OCI-LY7 (cell line): ENCODE data around the gene TECPR2. TPM values are rescaled to one million over a fixed set of nuclear protein-coding genes. Genes with fewer than 3 reads are reported as not detected.
A peak's percentile ranks its signal among the peaks of the same experiment; 100 is the strongest.

Experiments
- BruUV-seq: library from RNA; stranded (reverse); fragments of 400-500 nt; replicated peaks from 2 replicates; lab custom pipeline; 2021; lab: Mats Ljungman, UMichigan
- CTCF ChIA-PET: fragments of 300-600 bp; sonication (Branson Sonifier 250); formaldehyde crosslinking; loops from one replicate; lab custom pipeline; 2022; ENCODE audit warnings: antibody characterized with exemption; ENCODE audit not compliant: unreplicated experiment; lab: Charles Lee
- POLR2A ChIA-PET: fragments of 300-600 bp; sonication (Branson Sonifier 250); formaldehyde crosslinking; loops from one replicate; lab custom pipeline; 2022; ENCODE audit warnings: antibody characterized with exemption; lab: Charles Lee
- DNase-seq: peaks from one replicate; pipeline ENCODE4 v3.0.0-alpha.2; 2015; ENCODE audit warnings: low spot score
- H2AFZ ChIP-seq: fragments of 200-600 bp; sonication (generic), shearing (Covaris generic); 2 replicates; pipeline ENCODE4 v1.6.1; 2014; ENCODE audit warnings: mild to moderate bottlenecking, antibody characterized with exemption, low read length, moderate library complexity
- H3K27ac ChIP-seq: fragments of 200-600 bp; sonication (generic); 2 replicates; pipeline ENCODE4 v1.5.1; 2014; ENCODE audit warnings: mixed run types, low read depth, mild to moderate bottlenecking, moderate library complexity, low read length, inconsistent platforms; ENCODE audit not compliant: poor library complexity, severe bottlenecking
- H3K36me3 ChIP-seq: fragments of 200-600 bp; sonication (generic); 2 replicates; pipeline ENCODE4 v1.6.1; 2014; ENCODE audit warnings: mild to moderate bottlenecking, antibody characterized with exemption, low read length, moderate library complexity, mixed read lengths; ENCODE audit not compliant: insufficient read depth
- H3K4me1 ChIP-seq: fragments of 200-600 bp; sonication (generic); 2 replicates; pipeline ENCODE4 v1.5.1; 2014; ENCODE audit warnings: mild to moderate bottlenecking, low read length; ENCODE audit not compliant: insufficient read depth, poor library complexity, severe bottlenecking
- H3K4me2 ChIP-seq: fragments of 200-600 bp; sonication (generic); 2 replicates; pipeline ENCODE4 v1.6.1; 2014; ENCODE audit warnings: mild to moderate bottlenecking, low read length
- H3K4me3 ChIP-seq: fragments of 200-600 bp; sonication (generic); 2 replicates; pipeline ENCODE4 v1.5.1; 2014; ENCODE audit warnings: mild to moderate bottlenecking, low read depth, low read length; ENCODE audit not compliant: poor library complexity, severe bottlenecking
- H3K79me2 ChIP-seq: fragments of 200-600 bp; sonication (generic); 2 replicates; pipeline ENCODE4 v1.6.1; 2016; ENCODE audit warnings: low read depth, mild to moderate bottlenecking, low read length, moderate library complexity, mixed read lengths; ENCODE audit not compliant: insufficient read depth
- H3K9me2 ChIP-seq: fragments of 200-600 bp; sonication (generic); 2 replicates; pipeline ENCODE4 v1.6.1; 2016; ENCODE audit warnings: mild to moderate bottlenecking, low read length, mixed read lengths; ENCODE audit not compliant: insufficient read depth
- H3K9me3 ChIP-seq: fragments of 200-600 bp; sonication (generic); 2 replicates; pipeline ENCODE4 v1.6.1; 2014; ENCODE audit warnings: mild to moderate bottlenecking, mixed run types, low read length, mixed read lengths
- H4K20me1 ChIP-seq: fragments of 200-600 bp; sonication (generic); 2 replicates; pipeline ENCODE4 v1.6.1; 2014; ENCODE audit warnings: mild to moderate bottlenecking, antibody characterized with exemption, low read length, moderate library complexity, mixed read lengths; ENCODE audit not compliant: insufficient read depth
- CTCF ChIP-seq: fragments of 200-600 bp; sonication (generic); conservative IDR thresholded peaks from 2 replicates; pipeline ENCODE4 v1.5.1; 2014; ENCODE audit warnings: mild to moderate bottlenecking, antibody characterized with exemption, low read length, moderate library complexity, mixed read lengths
- EZH2phosphoT487 ChIP-seq: fragments of 200-600 bp; sonication (generic); IDR thresholded peaks from 2 replicates; pipeline ENCODE4 v1.6.1; 2018; ENCODE audit warnings: low read depth, borderline replicate concordance, mild to moderate bottlenecking, mixed run types, antibody characterized with exemption, low read length, moderate library complexity, mixed read lengths
- intact Hi-C: fragments of 100-400 bp; cut with micrococcal nuclease; formaldehyde crosslinking; loops from one replicate; pipeline ENCODE4 v1.10.0; 2022; ENCODE audit not compliant: unreplicated experiment
- total RNA-seq, 2 experiments: library from RNA; depleted of rRNA in 1 of 2; stranded (reverse); fragments of >200 nt in 1 of 2; shearing (Covaris generic) in 1 of 2; gene quantifications; 2 replicates each; pipeline ENCODE4 v1.2.3, GENCODE V29; 2014 to 2022

The TECPR2 gene
- total RNA-seq, 2 experiments from 2014 or later = 5.3 to 12.7 TPM

GRCh38 chr14:102528431-102529170, 165.9 kb downstream of the TECPR2 start:
- no peaks in the 10 kb centered on the region for H3K9me2 ChIP-seq
- H3K36me3 ChIP-seq = no peaks in the 10 kb centered on the region
- H3K4me1 ChIP-seq = peaks cover 31% of the 10 kb centered on the region
- H3K9me3 ChIP-seq = no peaks in the 10 kb centered on the region
- H3K4me3 ChIP-seq = no peak overlapping the region
- H2AFZ ChIP-seq = no peak overlapping the region
- H4K20me1 ChIP-seq = no peaks in the 10 kb centered on the region
- TF ChIP-seq CTCF (no peak), EZH2phosphoT487 (no peak)
- ChIA-PET CTCF (interaction anchor here (0.6 kb wide), 1 partner anchor 21 kb away, joined by 3 read pairs; no protein-coding TSS in a partner anchor), POLR2A (interaction anchor here (0.6 to 1.1 kb wide), 5 partner anchors 12 to 171 kb away, joined by 3 to 7 read pairs (median 4); no protein-coding TSS in a partner anchor)
- intact Hi-C loops = no loop called here
- H3K79me2 ChIP-seq = no peaks in the 10 kb centered on the region
- no peak for DNase-seq
- H3K27ac ChIP-seq = no peak overlapping the region
- no peak overlapping the region for H3K4me2 ChIP-seq
- BruUV-seq = no TSS peak

GRCh38 chr14:102530828-102531478, 168.2 kb downstream of the TECPR2 start:
- no TSS peak for BruUV-seq
- Histone ChIP-seq H3K27ac (no peak overlapping the region), H2AFZ (peak overlapping the region; percentile 37; the same call in 1 of the 2 replicates), H3K9me3 (no peaks in the 10 kb centered on the region), H3K4me3 (no peak overlapping the region), H3K4me1 (peaks cover 14% of the 10 kb centered on the region), H3K79me2 (no peaks in the 10 kb centered on the region), H3K9me2 (no peaks in the 10 kb centered on the region), H4K20me1 (no peaks in the 10 kb centered on the region), H3K4me2 (peak overlapping the region; percentile 39; the same call in 1 of the 2 replicates), H3K36me3 (no peaks in the 10 kb centered on the region)
- TF ChIP-seq CTCF (no peak), EZH2phosphoT487 (no peak)
- peak; percentile 43 for DNase-seq
- CTCF ChIA-PET = no interaction called here
- POLR2A ChIA-PET = interaction anchor here (1.0 kb wide), 1 partner anchor 740 kb away, joined by 4 read pairs; no protein-coding TSS in a partner anchor
- intact Hi-C loops = no loop called here
